ENCODE results near the gene HLCS.

- TF ChIP-seq CTCF (IDR thresholded peaks at IDR 0.05) (no peak), POLR2A (IDR thresholded peaks at IDR 0.05) (no peak)
Observed at GRCh38 chr21:36706482-36706852, 260.0 kb downstream of the HLCS start.

Data from body of pancreas (tissue), 4 donors.